ENCODE measurements around the gene ASIC2.

Gene ASIC2

DNA sequence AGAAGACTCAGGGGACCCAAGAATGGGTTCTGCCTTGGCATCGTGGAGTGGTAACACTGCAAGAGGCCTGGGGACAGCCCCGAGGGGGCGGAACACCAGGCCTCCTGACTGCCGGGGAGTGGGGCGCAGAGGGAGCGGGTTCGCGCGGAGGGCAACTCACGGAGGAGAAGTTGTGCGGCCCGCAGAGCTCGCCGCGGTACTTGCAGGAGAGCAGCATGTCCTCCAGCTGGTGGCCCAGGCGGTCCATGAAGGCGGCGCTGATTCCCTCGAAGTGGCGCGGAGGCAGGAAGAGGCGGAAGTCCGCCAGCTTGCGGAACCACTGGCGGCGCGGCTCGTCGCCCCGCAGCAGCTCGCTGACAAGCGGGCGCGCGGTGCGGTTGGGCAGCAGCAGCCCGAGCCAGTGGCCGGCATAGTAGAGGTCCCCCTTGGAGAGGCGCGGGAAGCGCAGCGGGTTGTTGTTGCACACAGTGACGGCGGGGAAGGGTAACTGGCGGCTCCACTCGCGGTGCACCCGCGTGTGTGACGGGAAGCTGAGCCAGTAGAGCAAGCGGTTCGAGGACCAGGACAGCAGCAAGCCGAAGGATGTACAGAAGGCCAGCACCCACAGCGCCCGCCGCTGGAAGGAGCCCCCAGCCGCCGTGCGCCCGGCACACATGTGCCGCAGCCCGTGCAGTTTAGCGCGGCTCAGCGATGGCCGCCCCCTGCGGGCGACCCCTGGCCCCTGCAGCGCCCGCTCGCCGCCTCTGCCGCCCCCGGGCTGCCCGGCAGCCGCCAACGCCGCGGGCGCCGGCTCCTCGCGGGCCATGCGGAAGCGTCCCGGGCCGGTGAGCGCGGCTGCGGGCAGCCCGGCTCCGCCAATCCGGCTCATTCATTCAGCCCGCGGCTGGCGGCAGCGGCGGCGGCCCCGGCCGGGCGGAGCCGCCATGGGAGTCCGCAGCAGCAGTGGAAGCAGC is 1.6 kb downstream of the ASIC2 start:
- TF ChIP-seq, protein P1, sequence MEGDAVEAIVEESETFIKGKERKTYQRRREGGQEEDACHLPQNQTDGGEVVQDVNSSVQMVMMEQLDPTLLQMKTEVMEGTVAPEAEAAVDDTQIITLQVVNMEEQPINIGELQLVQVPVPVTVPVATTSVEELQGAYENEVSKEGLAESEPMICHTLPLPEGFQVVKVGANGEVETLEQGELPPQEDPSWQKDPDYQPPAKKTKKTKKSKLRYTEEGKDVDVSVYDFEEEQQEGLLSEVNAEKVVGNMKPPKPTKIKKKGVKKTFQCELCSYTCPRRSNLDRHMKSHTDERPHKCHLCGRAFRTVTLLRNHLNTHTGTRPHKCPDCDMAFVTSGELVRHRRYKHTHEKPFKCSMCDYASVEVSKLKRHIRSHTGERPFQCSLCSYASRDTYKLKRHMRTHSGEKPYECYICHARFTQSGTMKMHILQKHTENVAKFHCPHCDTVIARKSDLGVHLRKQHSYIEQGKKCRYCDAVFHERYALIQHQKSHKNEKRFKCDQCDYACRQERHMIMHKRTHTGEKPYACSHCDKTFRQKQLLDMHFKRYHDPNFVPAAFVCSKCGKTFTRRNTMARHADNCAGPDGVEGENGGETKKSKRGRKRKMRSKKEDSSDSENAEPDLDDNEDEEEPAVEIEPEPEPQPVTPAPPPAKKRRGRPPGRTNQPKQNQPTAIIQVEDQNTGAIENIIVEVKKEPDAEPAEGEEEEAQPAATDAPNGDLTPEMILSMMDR (IDR thresholded peaks at IDR 0.05; ENCODE audit: low read length) = no peak
- no peak for TF ChIP-seq EZH2 (IDR thresholded peaks at IDR 0.05; ENCODE audit: borderline replicate concordance, low read length)
- Histone ChIP-seq H3K27me3 (ENCODE audit: insufficient read depth, low read length) (no peaks in the 10 kb centered on the region), H2AFZ (ENCODE audit: low read length) (no peak overlapping the region), H3K9me2 (ENCODE audit: low read depth, low read length) (no peaks in the 10 kb centered on the region), H3F3A (ENCODE audit: insufficient read depth, low read length) (no peaks in the 10 kb centered on the region), H3K9ac (ENCODE audit: low read length) (no peak overlapping the region), H4K20me1 (ENCODE audit: insufficient read depth, low read length) (no peaks in the 10 kb centered on the region), H3K4me1 (ENCODE audit: insufficient read depth, low read length, severe bottlenecking) (no peaks in the 10 kb centered on the region), H3K27ac (ENCODE audit: low read depth, low read length, poor library complexity, severe bottlenecking) (no peak overlapping the region), H3K9me3 (ENCODE audit: low read length) (no peaks in the 10 kb centered on the region), H3K4me2 (ENCODE audit: low read length) (no peak overlapping the region), H3K79me2 (ENCODE audit: insufficient read depth, low read length) (no peaks in the 10 kb centered on the region), H3K36me3 (ENCODE audit: insufficient read depth, low read length) (no peaks in the 10 kb centered on the region), H3K4me3 (ENCODE audit: low read depth, low read length, poor library complexity, severe bottlenecking) (no peak overlapping the region)

- Histone ChIP-seq H3K4me3 (ENCODE audit: low read depth, low read length, poor library complexity, severe bottlenecking) (no peak overlapping the region), H4K20me1 (ENCODE audit: insufficient read depth, low read length) (no peaks in the 10 kb centered on the region)
These were observed 2.8 kb downstream of the ASIC2 start for GRCh38 chr17:33290253-33290652.

DNA sequence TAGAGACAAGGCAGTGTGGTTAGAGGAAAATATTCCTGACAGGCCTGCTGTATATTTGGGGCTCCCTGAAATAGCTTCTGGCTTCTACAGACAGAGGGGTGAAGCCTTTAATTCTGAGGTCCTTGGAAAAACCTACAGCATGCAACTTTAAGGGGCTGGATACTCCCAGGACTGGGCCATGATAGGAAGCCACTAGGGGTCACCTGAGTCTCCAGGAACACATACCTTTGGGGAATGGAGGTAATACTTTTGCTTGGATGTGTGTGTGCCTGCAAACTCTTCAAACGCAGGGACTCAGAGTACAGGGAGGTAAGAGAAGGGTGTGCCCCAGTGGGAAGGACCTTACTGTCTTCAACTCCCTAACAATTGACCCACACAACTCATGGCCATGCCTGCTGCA is 4.1 kb downstream of the ASIC2 start:
- no peaks in the 10 kb centered on the region for H3K79me2 ChIP-seq (ENCODE audit: insufficient read depth, low read length)
- H3K9me2 ChIP-seq (ENCODE audit: low read depth, low read length) = no peaks in the 10 kb centered on the region
- H3K4me2 ChIP-seq (ENCODE audit: low read length) = no peak overlapping the region
- H3K27ac ChIP-seq (ENCODE audit: low read depth, low read length, poor library complexity, severe bottlenecking) = no peak overlapping the region
- H4K20me1 ChIP-seq (ENCODE audit: insufficient read depth, low read length) = no peaks in the 10 kb centered on the region
- H3K36me3 ChIP-seq (ENCODE audit: insufficient read depth, low read length) = no peaks in the 10 kb centered on the region
- no peaks in the 10 kb centered on the region for H3K4me1 ChIP-seq (ENCODE audit: insufficient read depth, low read length, severe bottlenecking)
- H2AFZ ChIP-seq (ENCODE audit: low read length) = no peak overlapping the region
- no peaks in the 10 kb centered on the region for H3K9me3 ChIP-seq (ENCODE audit: low read length)
- H3K9ac ChIP-seq (ENCODE audit: low read length) = no peak overlapping the region
- no peaks in the 10 kb centered on the region for H3K27me3 ChIP-seq (ENCODE audit: insufficient read depth, low read length)
- H3K4me3 ChIP-seq (ENCODE audit: low read depth, low read length, poor library complexity, severe bottlenecking) = no peak overlapping the region
- TF ChIP-seq EZH2 (IDR thresholded peaks at IDR 0.05; ENCODE audit: borderline replicate concordance, low read length) = no peak
- TF ChIP-seq, protein P1 (IDR thresholded peaks at IDR 0.05; ENCODE audit: low read length) = no peak
- no peaks in the 10 kb centered on the region for H3F3A ChIP-seq (ENCODE audit: insufficient read depth, low read length)

More at GRCh38 chr17:33290253-33290652, 2.8 kb downstream of the ASIC2 start:
- H3F3A ChIP-seq (ENCODE audit: insufficient read depth, low read length) = no peaks in the 10 kb centered on the region
- H3K4me1 ChIP-seq (ENCODE audit: insufficient read depth, low read length, severe bottlenecking) = no peaks in the 10 kb centered on the region
- no peaks in the 10 kb centered on the region for H3K9me3 ChIP-seq (ENCODE audit: low read length)
- H2AFZ ChIP-seq (ENCODE audit: low read length) = no peak overlapping the region
- H3K27me3 ChIP-seq (ENCODE audit: insufficient read depth, low read length) = no peaks in the 10 kb centered on the region
- TF ChIP-seq, protein P1 (IDR thresholded peaks at IDR 0.05; ENCODE audit: low read length) = no peak
- TF ChIP-seq EZH2 (IDR thresholded peaks at IDR 0.05; ENCODE audit: borderline replicate concordance, low read length) = no peak
- no peaks in the 10 kb centered on the region for H3K79me2 ChIP-seq (ENCODE audit: insufficient read depth, low read length)
- no peak overlapping the region for H3K9ac ChIP-seq (ENCODE audit: low read length)
- no peaks in the 10 kb centered on the region for H3K36me3 ChIP-seq (ENCODE audit: insufficient read depth, low read length)
- no peaks in the 10 kb centered on the region for H3K9me2 ChIP-seq (ENCODE audit: low read depth, low read length)
- no peak overlapping the region for H3K27ac ChIP-seq (ENCODE audit: low read depth, low read length, poor library complexity, severe bottlenecking)
- H3K4me2 ChIP-seq (ENCODE audit: low read length) = no peak overlapping the region

Data from OCI-LY1 (cell line).